Measurements from ENCODE around the gene EIF1AD. TPM values are rescaled to one million over a fixed set of nuclear protein-coding genes. Genes with fewer than 3 reads are reported as not detected.

The EIF1AD gene
- total RNA-seq (2021; fragmentation: NEBNext Ultra II Directional; extraction: Animal tissue kit (Norgen Biotek cat#: 25700)) (35.8 and 39.9 TPM in 2 replicates), polyA plus RNA-seq (2011; rRNA removed) (29.5 and 32.6 TPM in 2 replicates), polyA minus RNA-seq (2011; rRNA and poly(A)+ RNA removed) (55.2 and 66.1 TPM in 2 replicates)
- polyA plus RNA-seq (2011; cell fraction: cytosol; rRNA removed), result 31.9 TPM
- polyA plus RNA-seq (2011; cell fraction: nucleus; rRNA removed), result 21.0 TPM
- polyA plus RNA-seq (2012, experiment 1 of 2), result 27.2 to 28.5 TPM (median 27.4 TPM) in 4 replicates
- polyA plus RNA-seq (2012, experiment 2 of 2), result 17.3 TPM
- polyA plus RNA-seq (2013, experiment 1 of 2), result 22.8 TPM
- polyA plus RNA-seq (2013, experiment 2 of 2), result 22.6 TPM
- 21.1 TPM for polyA minus RNA-seq (2011; cell fraction: cytosol; rRNA and poly(A)+ RNA removed)
- 16.9 TPM for polyA minus RNA-seq (2011; cell fraction: nucleus; rRNA and poly(A)+ RNA removed)
- long read RNA-seq, experiment 1, partial matches to known transcripts, result 1 of 13 reads
- long read RNA-seq, experiment 1, other reads (novel, unspliced or antisense), result 8 of 13 reads
- long read RNA-seq, experiment 2, transcript EIF1AD-204 (6 exons, 2,761 nt), result major isoform, 5 of 19 reads
- long read RNA-seq, experiment 2, partial matches to known transcripts, result 0 of 19 reads
- long read RNA-seq, experiment 2, other reads (novel, unspliced or antisense), result 7 of 19 reads

GRCh38 chr11:66001942-66002647 lies at the start of gene EIF1AD, which contains the start of gene BANF1:
Gene EIF1AD (minus strand): TSS chr11:66002157. CDS start chr11:66000389, 1,768 bp downstream.
Gene BANF1 (plus strand): TSS chr11:66002503. CDS start chr11:66003251, 748 bp downstream.
- ChIA-PET POLR2A (ENCODE audit: partially characterized antibody) (interaction anchor here (0.5 to 1.8 kb wide), 18 partner anchors 10 to 370 kb away, joined by 3 to 15 read pairs (median 4); partner anchors contain the start of genes CST6, FIBP, MUS81 and SF3B2), CTCF (ENCODE audit: partially characterized antibody) (interaction anchor here (1.0 to 1.9 kb wide), 7 partner anchors 20 to 142 kb away, joined by 4 to 5 read pairs (median 4); partner anchors contain the start of genes CCDC85B, FIBP and MUS81)
- Histone ChIP-seq H3K9me3 (ENCODE audit: insufficient read depth in 2 of 2, low read depth in 1 of 2, low read length in 1 of 2) (no peaks in the 10 kb centered on the region), H2BK20ac (ENCODE audit: low read length) (no peak within 1 kb of the TSS), H4K5ac (ENCODE audit: insufficient read length, low read depth, low read length) (peak within 1 kb of the TSS; percentile 22), H2AK5ac (ENCODE audit: low read depth, low read length) (no peak within 1 kb of the TSS), H4K20me1 (replicated peaks in 1 of 2; ENCODE audit: control insufficient read depth in 1 of 2, insufficient read depth in 2 of 2, low read length in 2 of 2) (peaks cover 6 to 11% of the 10 kb centered on the region in 2 experiments), H3K4ac (replicated peaks; ENCODE audit: insufficient read length, low read depth, low read length) (peak within 1 kb of the TSS; percentile 34), H3K4me1 (replicated peaks in 1 of 4; ENCODE audit: control insufficient read depth in 3 of 4, insufficient read depth in 4 of 4, low read length in 3 of 4) (peaks cover 0 to 10% (median 5%) of the 10 kb centered on the region in 4 experiments; a peak in 5 of 7 replicates), H4K8ac (ENCODE audit: extremely low read depth, insufficient read depth, low read length) (peak within 1 kb of the TSS; percentile 99), H2BK5ac (ENCODE audit: low read depth, low read length) (peak within 1 kb of the TSS; percentile 76; the same call in 1 of the 2 replicates), H3K23me2 (ENCODE audit: low read depth, low read length) (peaks cover 2% of the 10 kb centered on the region; the same call in 1 of the 2 replicates), H3K79me2 (ENCODE audit: control insufficient read depth in 1 of 2, insufficient read depth in 2 of 2, low read length in 2 of 2) (peaks cover 0 to 25% of the 10 kb centered on the region in 2 experiments; a peak in 2 of 4 replicates), H3K9ac (replicated peaks in 1 of 4; ENCODE audit: extremely low read depth in 1 of 4, low read depth in 3 of 4, low read length in 3 of 4) (peak within 1 kb of the TSS; percentile 56 to 86 (median 82)), H3K18ac (ENCODE audit: extremely low read depth, low read length) (peak within 1 kb of the TSS; percentile 85; the same call in 1 of the 2 replicates), H2BK12ac (ENCODE audit: low read depth, low read length) (no peak within 1 kb of the TSS), H2BK120ac (replicated peaks; ENCODE audit: low read depth, low read length) (no peak within 1 kb of the TSS), H3K36me3 (ENCODE audit: control insufficient read depth in 2 of 4, insufficient read depth in 4 of 4, low read length in 3 of 4) (peaks cover 16 to 43% (median 30%) of the 10 kb centered on the region in 4 experiments), H3K56ac (replicated peaks; ENCODE audit: insufficient read length, low read depth, low read length) (peak within 1 kb of the TSS; percentile 82), H3K14ac (ENCODE audit: insufficient read length) (no peak within 1 kb of the TSS), H3K27me3 (replicated peaks in 1 of 4; ENCODE audit: control insufficient read depth in 3 of 4, extremely low read depth in 1 of 4, insufficient read depth in 3 of 4, low read length in 3 of 4) (no peaks in the 10 kb centered on the region), H2AFZ (ENCODE audit: low read length) (peak within 1 kb of the TSS; percentile 74), H3K27ac (ENCODE audit: low read depth, low read length) (peak within 1 kb of the TSS; percentile 87), H3K4me3 (ENCODE audit: extremely low read depth in 1 of 4, insufficient read depth in 2 of 4, low read depth in 3 of 4, low read length in 4 of 4) (peak within 1 kb of the TSS; percentile 67 to 99 (median 94)), H3K79me1 (ENCODE audit: low read depth, low read length) (peaks cover 8% of the 10 kb centered on the region), H3K23ac (ENCODE audit: insufficient read length) (no peak within 1 kb of the TSS), H4K91ac (replicated peaks; ENCODE audit: insufficient read length, low read length) (peak within 1 kb of the TSS; percentile 72), H2BK15ac (ENCODE audit: low read length) (peak within 1 kb of the TSS; percentile 99; the same call in 1 of the 2 replicates), H3K4me2 (ENCODE audit: insufficient read depth in 1 of 2, low read depth in 2 of 2, low read length in 2 of 2) (peak within 1 kb of the TSS; percentile 75 to 83)
- peak; percentile 81 to 94 for DNase-seq (ENCODE audit: low read depth in 1 of 2, low spot score in 2 of 2)
- WGBS, 2 experiments (ENCODE audit: extremely low coverage in 1 of 2, insufficient coverage in 1 of 2, insufficient read length in 1 of 2, insufficient replicate concordance in 2 of 2, low coverage in 1 of 2, low lambda C conversion rate in 2 of 2, missing lambda C conversion rate in 1 of 2), result 3% methylated on average over 43 of the region's 55 CpGs; no CpG with 5 or more reads in 1 of the 2 experiments
- no peak for FAIRE-seq
- TF ChIP-seq CHD2 (IDR thresholded peaks at IDR 0.05; ENCODE audit: low read length), result peak; percentile 93
- no peak for TF ChIP-seq CBX5 (IDR thresholded peaks at IDR 0.05; ENCODE audit: low read depth, low read length)
- TF ChIP-seq ATF2 (IDR thresholded peaks at IDR 0.05; ENCODE audit: low read length), result no peak
- TF ChIP-seq CBX8 (IDR thresholded peaks at IDR 0.05; ENCODE audit: borderline replicate concordance, low read depth, low read length), result no peak
- peak; percentile 63 for TF ChIP-seq E2F6 (IDR thresholded peaks at IDR 0.05)
- TF ChIP-seq YY1 (IDR thresholded peaks at IDR 0.05; ENCODE audit: low read depth, low read length), result peak; percentile 71; the same call in 1 of the 2 replicates

Measured in H1 (cell line).